Stimulated activated CD8-positive, alpha-beta memory T cell treated with anti-CD3 and anti-CD28 coated beads, Interleukin-7, amount 100 ng/mL, for 4 hours (primary cell): ENCODE measurements around the gene GADD45B.
A peak's percentile ranks its signal among the peaks of the same experiment; 100 is the strongest.
"Not testable (repeated sequence)": the region's sequence is repeated elsewhere in the genome, so short reads cannot be mapped to it uniquely, and the experiment has no call there.

Source experiments
- DNase-seq, 2 donors: peaks; one replicate each; pipeline ENCODE4 v3.0.0-alpha.2; 2020; ENCODE audit warnings: low read depth in 2 of 2

GADD45B gene

DNA sequence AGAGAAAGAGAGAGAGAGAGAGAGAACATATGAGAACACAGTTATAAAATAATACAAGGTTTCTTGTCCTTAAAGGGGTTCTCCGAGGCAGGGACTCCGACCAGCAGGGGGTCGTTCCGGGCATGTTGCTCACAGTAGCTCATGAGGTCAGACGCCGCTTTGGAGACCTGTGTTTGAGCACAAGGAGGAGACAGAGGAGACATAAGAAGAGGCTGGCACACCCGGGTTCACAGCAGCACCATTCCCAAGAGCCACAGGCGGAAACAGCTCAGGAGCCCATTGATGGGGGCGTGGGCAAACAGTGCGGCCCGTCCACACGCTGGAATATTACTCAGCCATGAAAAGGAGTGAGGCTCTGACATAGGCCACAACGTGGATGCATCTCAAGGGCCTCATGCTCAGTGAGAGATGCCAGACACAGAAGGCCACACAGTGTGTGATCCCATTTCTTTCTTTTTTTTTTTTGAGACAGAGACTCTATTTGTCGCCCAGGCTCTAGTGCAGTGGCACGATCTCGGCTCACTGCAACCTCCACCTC, 39.1 kb downstream of the GADD45B start:
- no peak for DNase-seq

DNA sequence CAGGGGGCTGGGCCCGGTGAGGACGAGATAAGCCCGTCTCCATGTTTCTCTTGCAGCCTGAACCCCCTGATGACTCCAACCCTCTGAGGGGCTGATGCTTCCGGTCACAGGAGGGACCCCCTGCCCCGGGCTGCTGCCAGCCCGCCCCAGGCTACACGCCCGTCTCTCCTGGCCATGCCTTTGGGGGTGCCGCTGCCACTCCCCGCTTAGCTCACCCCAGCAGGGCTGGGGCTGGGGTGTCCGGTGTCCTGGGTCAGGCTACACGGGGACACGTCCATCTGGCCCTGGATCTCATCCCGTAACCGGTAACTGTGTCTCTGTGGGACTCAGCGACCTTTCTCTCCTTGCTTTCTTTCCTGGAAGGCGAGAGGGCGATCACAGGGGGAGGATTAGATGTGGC, 40.8 kb downstream of the GADD45B start:
- no peak for DNase-seq

DNA sequence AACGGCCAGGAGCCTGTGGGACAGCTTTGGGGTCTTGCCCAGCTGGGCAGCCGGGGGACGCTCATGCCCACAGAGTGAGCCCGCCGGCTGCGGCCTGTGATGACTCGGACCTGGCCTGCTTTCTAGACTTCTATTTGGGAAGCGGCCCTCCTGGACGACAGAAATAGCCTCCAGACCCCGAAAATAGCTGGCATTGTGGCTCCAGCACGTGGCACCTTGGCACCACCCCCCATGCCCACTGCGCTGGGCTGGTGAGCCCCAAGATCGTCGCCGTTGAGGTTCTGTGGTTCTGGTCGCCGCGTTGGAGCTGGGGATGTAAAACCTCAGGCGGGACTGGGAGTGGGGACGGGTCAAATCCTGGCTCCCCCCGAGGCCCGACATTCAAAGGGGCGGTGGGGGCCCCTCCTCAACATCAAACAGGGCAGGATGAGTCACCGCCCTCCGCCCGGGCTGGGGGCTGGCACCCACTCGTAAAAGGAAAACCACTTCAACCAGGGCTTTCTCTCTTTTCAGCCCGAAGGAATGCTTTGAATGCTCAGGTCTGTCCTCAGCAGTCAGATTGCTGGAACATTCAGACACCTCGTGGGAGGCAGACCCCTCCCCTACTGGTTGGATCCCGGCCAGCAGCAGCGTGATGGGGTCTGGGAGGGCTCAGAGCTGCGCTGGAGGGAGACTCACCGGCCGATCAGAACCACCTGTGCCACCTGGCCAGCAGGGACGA, 42.1 kb downstream of the GADD45B start:
- DNase-seq: peak in 1 of 2 donors; percentile 31

DNA sequence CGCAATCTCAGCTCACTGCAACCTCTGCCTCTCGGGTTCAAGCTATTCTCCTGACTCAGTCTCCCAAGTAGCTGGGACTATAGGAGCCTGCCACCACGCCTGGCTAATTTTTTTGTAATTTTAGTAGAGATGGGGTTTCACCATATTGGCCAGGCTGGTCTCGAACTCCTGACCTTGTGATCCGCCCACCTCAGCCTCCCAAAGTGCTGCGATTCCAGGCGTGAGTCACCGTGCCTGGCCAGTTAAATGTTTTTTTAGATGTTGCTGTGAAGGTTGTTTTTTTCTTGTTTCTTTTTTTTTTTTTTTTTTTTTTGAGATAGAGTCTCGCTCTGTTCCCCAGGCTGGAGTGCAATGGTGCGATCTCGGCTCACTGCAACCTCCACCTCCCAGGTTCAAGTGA, 42.9 kb downstream of the GADD45B start:
- not testable (repeated sequence) for DNase-seq

DNA sequence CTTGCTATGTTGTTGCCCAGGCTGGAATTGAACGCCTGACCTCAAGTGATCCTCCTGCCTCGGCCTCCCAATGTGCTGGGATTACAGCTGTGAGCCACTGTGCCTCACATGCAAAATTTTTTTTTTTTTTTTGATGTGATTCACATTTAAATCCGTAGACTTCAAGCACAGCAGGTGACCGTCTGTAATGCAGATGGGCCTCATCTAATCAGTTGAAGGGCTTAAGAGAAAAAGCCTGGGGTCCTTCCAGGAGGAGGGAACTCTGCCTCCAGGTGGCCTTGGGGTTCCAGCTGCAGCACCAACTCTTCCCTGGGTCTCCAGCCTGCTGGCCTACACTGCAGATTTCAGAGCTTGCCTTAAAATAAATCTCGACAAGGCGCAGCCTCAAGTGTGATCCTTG, 43.6 kb downstream of the GADD45B start:
- DNase-seq: no peak

DNA sequence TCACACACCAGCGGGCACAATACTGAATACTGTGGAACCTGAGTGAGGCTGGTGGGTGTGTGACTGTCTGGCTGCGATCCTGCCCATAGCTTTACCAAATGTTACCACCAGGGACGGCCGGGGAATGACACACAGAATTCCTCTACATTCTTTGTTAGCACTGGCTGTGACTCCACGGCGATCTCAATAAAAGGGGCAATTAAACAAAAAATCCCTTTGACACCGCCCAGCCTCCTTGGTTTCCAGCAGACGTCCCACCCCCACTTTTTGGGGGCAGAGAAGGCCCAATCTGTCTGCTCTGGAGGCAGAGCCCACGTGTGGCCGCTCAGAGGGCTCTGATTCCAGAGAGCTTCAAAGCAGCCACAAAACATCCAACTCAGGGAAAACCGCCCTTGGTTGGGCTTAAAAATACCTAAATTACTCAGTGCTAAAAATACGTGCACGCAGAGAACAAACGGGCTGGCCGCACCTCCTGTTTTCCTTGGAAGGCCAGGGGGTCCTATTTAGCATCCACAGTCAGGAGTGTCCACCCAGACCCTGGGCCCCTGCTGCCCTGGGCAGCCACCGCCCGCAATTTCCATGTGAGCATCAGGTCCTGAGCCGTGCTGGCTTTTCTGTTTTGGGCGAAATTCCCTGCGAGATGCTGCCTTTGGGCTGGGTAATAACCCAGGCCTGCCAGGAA, 47.8 kb downstream of the GADD45B start:
- no peak for DNase-seq

DNA sequence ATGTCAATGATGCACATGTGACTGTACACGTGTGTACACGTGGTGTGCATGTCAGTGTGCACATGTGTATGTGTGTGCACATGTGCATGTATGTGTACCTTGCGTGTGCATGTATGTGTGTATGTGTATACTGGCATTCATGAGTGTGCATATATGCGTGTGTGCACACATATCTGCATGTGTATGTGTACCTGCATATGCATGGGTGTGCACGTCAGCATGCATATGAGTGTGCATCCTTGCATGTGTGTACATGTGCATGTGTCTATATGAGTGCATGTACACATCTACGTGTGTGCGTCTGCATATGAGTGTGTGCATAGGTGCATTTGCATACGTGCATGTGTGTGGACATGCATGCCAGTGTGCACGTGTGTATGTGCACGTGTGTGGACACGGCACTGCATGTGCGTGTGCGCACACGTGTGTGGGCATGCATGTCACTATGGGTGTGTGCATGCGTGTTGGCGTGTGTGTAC, 48.5 kb downstream of the GADD45B start:
- DNase-seq: no peak

DNA sequence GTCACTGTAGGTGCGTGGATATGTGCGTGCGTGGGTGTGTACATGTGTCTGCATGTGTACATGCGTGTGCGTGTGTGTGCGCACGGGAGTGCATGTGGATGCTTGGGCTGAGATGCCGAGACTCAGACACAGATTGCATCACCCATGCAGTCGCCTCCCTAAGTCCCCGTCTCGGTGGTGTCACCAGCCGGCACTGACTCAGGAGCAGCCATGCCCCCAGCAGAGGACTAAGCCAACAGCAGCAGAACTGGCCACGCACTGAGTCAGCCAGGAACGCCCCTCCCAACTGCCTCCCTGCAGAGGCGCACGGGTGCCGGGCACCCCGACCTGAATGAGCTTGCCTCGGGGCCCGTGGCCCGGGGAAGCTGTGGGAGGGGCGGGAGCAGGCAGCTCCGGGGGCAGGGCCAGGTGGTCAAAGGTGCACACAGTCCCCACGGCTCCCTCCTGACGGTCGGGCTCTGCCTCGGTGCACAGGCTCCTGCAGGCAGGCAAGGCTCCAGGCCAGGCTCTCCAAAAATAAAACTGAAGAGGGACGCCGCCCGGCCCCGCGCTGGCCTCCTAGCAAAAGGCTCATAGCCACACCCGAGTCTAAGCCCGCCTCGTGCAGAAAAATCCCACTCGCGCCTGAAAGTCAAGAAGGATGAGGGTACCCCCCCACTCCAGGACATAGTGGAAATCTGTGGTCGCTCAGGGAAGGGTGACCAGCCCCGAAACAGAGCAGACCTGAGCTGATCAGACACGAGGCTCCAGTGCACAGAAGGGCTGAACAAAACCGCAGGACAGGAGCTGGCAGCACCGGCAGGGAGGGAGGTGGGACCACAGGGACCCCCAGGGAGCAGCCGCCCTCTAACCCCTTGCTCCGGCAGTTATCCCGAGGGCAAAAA, 49.2 kb downstream of the GADD45B start:
- no peak for DNase-seq

DNA sequence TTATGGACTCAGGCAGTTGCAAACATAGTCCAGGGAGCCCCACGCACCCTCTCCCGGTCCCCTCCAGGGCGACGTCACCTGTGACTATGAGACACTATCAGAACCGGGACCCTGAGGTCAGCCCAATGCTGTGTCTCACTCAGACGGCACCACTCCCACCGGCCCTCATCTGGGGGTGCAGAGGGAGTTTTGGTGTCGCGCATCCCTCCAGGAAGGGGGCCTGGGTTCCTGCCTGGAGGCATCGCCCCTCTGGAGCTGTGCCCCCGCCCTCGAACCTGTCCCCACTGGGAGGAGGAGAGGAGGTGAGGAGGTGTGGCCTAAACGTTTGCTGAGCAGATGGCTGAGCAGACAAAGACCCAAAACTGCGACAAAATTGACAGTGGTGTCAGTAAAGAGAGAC, 51.2 kb downstream of the GADD45B start:
- DNase-seq: no peak

DNA sequence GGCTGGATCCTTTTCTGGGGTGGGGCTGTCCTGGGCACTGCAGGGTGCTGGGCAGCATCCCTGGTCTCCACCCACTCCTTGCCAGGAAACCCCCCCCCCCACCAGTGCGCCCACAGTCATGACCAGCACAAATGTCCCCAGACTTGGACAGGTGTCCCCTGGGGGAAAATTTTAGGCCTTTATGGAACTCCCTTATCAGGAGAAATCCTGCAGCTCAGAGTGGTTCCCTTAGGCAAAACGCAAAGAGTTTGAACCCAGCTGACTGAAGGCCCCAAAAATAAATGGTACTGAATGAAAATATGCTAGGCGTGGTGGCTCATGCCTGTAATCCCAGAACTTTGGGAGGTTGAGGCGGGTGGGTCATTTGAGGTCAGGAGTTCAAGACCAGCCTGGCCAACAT, 51.8 kb downstream of the GADD45B start:
- no peak for DNase-seq
